GM12892 (cell line): Measurements from ENCODE around the gene ADAMTS16.

ENCODE experiments used
- POLR2A ChIP-seq: IDR thresholded peaks from 2 replicates; pipeline ENCODE4 v1.6.1; 2011; ENCODE audit warnings: low read depth, low read length, control low read depth
- POLR2AphosphoS5 ChIP-seq: IDR thresholded peaks from 2 replicates; pipeline ENCODE4 v1.6.1; 2011; ENCODE audit warnings: low read depth, low read length, control low read depth

DNA sequence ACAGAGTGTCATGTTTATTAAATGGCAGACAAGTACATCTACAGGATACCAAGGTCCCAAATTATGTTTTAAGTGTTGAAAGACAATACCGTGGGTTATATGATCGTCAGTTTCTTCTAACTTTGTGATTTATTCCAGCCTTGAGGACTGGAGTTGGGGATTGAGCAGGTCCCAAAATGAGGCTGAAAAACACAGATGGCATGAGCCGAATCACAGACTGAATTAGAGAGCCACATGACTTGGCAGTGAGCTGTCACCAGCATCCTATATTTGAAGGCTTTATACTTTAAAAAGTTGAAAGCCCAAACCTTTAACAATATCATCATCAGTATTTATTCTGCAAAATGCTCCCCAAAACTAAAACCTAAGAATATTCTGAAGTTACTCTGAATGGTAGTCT is 79.4 kb downstream of the ADAMTS16 start:
- TF ChIP-seq POLR2AphosphoS5 (no peak), POLR2A (no peak)
